Loucy (cell line): ENCODE results near the gene BTBD7.
A peak's percentile ranks its signal among the peaks of the same experiment; 100 is the strongest.

ENCODE experiments used
- H2AFZ ChIP-seq: fragments of 200-600 bp; sonication (generic); 2 replicates; pipeline ENCODE4 v1.6.0; 2016; ENCODE audit warnings: antibody characterized with exemption, mild to moderate bottlenecking, low read length, moderate library complexity
- H3F3A ChIP-seq: fragments of 200-600 bp; 2 replicates; pipeline ENCODE4 v1.6.0; 2016; ENCODE audit warnings: antibody characterized with exemption, low read depth, mild to moderate bottlenecking
- H3K27me3 ChIP-seq: fragments of 200-600 bp; sonication (generic); 2 replicates; pipeline ENCODE4 v1.6.1; 2014; ENCODE audit warnings: low read length, mild to moderate bottlenecking; ENCODE audit not compliant: insufficient read depth, poor library complexity, severe bottlenecking
- H3K36me3 ChIP-seq: fragments of 200-600 bp; sonication (generic); 2 replicates; pipeline ENCODE4 v1.6.1; 2016; ENCODE audit warnings: low read length; ENCODE audit not compliant: insufficient read depth
- H3K4me1 ChIP-seq: fragments of 200-600 bp; sonication (generic); 2 replicates; pipeline ENCODE4 v1.5.1; 2014; ENCODE audit warnings: low read length, mild to moderate bottlenecking; ENCODE audit not compliant: insufficient read depth, poor library complexity, severe bottlenecking
- H3K4me2 ChIP-seq: fragments of 200-600 bp; sonication (generic); 2 replicates; pipeline ENCODE4 v1.6.0; 2014; ENCODE audit warnings: antibody characterized with exemption, low read length, low read depth, mild to moderate bottlenecking; ENCODE audit not compliant: poor library complexity, severe bottlenecking
- H3K4me3 ChIP-seq: fragments of 200-600 bp; sonication (generic); 2 replicates; pipeline ENCODE4 v1.5.1; 2014; ENCODE audit warnings: low read length, mild to moderate bottlenecking, mixed read lengths; ENCODE audit not compliant: poor library complexity, severe bottlenecking
- H3K79me2 ChIP-seq: fragments of 200-600 bp; sonication (generic); 2 replicates; pipeline ENCODE4 v1.6.1; 2014; ENCODE audit warnings: low read length; ENCODE audit not compliant: insufficient read depth
- H3K9ac ChIP-seq: fragments of 200-600 bp; sonication (generic); 2 replicates; pipeline ENCODE4 v1.6.0; 2014; ENCODE audit warnings: mild to moderate bottlenecking, low read depth, low read length, moderate library complexity; ENCODE audit not compliant: poor library complexity, severe bottlenecking
- H3K9me2 ChIP-seq: fragments of 200-600 bp; sonication (generic); replicated peaks from 2 replicates; pipeline ENCODE4 v1.6.1; 2016; ENCODE audit warnings: low read depth, low read length, mixed read lengths
- H3K9me3 ChIP-seq: fragments of 200-600 bp; sonication (generic); 2 replicates; pipeline ENCODE4 v1.6.1; 2014; ENCODE audit warnings: mild to moderate bottlenecking, antibody characterized with exemption, low read length, low read depth; ENCODE audit not compliant: insufficient read depth
- H4K20me1 ChIP-seq: fragments of 200-600 bp; sonication (generic); 2 replicates; pipeline ENCODE4 v1.6.0; 2014; ENCODE audit warnings: antibody characterized with exemption, low read length, mild to moderate bottlenecking; ENCODE audit not compliant: insufficient read depth, poor library complexity, severe bottlenecking
- EZH2phosphoT487 ChIP-seq: fragments of 200-600 bp; IDR thresholded peaks from 2 replicates; pipeline ENCODE4 v1.6.1; 2018; ENCODE audit warnings: antibody characterized with exemption, mild to moderate bottlenecking, moderate library complexity, borderline replicate concordance
- TF ChIP-seq, protein P1 (sequence below): fragments of 200-600 bp; sonication (generic); conservative IDR thresholded peaks from 2 replicates; pipeline ENCODE4 v1.5.1; 2014; ENCODE audit warnings: mild to moderate bottlenecking, antibody characterized with exemption, low read length

BTBD7 gene

DNA sequence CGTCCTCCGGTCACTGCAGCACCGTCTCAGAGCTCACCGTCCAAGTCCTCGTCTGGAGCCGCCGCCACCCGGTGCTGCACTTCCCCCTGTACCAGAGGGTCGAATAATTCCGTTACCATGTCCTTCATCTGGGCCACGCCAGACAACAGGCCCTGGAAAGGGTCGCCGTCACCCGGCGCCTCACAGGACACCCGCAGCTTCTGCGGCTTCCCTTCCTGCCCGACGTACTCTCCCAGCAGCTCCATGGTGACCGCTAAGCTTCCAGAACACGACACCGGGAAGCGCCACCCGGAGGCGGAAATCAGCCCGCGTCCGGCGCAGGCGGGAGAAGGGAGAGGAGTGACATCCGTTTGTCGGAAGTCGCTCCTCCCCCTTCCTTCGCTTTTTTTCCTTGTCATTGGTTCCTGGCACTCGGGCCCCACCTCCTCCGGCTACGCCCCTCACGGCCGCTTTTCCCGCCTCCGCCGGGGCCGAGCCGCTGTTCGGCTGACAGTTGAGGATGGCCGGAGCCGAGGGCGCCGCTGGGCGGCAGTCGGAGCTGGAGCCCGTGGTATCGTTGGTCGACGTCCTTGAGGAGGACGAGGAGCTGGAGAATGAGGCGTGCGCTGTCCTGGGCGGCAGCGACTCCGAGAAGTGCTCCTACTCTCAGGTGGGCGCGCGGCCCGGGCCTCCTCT lies 125.9 kb downstream of the BTBD7 start, which contains the start of the genes GON7 and UBR7:
GON7 (minus strand) TSS at position 273 of the 675 bp plus-strand sequence; CDS start at position 245, 28 bp downstream.
UBR7 (plus strand) TSS at position 464 of the 675 bp plus-strand sequence; CDS start at position 500, 36 bp downstream.
- Histone ChIP-seq H3K9me2 (no peaks in the 10 kb centered on the region), H3K27me3 (no peaks in the 10 kb centered on the region), H3K4me1 (peaks cover 33% of the 10 kb centered on the region), H3K4me2 (peak within 1 kb of the TSS; percentile 97), H4K20me1 (peaks cover 52% of the 10 kb centered on the region), H3K79me2 (peaks cover 92% of the 10 kb centered on the region), H3F3A (no peaks in the 10 kb centered on the region), H3K9me3 (no peaks in the 10 kb centered on the region), H3K4me3 (peak within 1 kb of the TSS; percentile 92), H3K36me3 (peaks cover 8% of the 10 kb centered on the region), H3K9ac (peak within 1 kb of the TSS; percentile 82), H2AFZ (peak within 1 kb of the TSS; percentile 78)
- TF ChIP-seq EZH2phosphoT487, result no peak
- TF ChIP-seq, protein P1, sequence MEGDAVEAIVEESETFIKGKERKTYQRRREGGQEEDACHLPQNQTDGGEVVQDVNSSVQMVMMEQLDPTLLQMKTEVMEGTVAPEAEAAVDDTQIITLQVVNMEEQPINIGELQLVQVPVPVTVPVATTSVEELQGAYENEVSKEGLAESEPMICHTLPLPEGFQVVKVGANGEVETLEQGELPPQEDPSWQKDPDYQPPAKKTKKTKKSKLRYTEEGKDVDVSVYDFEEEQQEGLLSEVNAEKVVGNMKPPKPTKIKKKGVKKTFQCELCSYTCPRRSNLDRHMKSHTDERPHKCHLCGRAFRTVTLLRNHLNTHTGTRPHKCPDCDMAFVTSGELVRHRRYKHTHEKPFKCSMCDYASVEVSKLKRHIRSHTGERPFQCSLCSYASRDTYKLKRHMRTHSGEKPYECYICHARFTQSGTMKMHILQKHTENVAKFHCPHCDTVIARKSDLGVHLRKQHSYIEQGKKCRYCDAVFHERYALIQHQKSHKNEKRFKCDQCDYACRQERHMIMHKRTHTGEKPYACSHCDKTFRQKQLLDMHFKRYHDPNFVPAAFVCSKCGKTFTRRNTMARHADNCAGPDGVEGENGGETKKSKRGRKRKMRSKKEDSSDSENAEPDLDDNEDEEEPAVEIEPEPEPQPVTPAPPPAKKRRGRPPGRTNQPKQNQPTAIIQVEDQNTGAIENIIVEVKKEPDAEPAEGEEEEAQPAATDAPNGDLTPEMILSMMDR, result no peak

DNA sequence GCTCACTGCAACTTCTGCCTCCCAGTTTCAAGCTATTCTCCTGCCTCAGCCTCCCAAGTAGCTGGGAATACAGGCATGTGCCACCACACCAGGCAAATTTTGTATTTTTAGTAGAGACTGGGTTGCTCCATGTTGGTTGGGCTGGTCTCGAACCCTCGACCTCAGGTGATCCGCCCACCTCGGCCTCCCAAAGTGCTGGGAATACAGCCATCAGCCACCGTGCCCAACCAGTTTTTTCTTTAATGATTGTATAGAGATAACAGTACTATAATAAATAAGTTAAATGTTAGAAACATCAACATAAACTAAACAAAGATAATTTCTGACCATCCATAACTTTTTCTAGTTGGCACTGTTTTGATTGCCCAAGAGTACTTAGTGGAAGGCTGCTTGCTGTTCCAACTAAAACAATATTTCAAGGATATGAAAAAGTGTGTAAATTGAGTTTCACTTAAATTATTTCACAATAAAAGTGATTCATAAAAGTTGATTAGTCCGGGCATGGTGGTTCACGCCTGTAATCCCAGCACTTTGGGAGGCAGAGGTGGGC lies 131.6 kb downstream of the BTBD7 start:
- H2AFZ ChIP-seq, result no peak overlapping the region
- H3K79me2 ChIP-seq, result peaks cover 40% of the 10 kb centered on the region
- no peaks in the 10 kb centered on the region for H3K9me2 ChIP-seq

DNA sequence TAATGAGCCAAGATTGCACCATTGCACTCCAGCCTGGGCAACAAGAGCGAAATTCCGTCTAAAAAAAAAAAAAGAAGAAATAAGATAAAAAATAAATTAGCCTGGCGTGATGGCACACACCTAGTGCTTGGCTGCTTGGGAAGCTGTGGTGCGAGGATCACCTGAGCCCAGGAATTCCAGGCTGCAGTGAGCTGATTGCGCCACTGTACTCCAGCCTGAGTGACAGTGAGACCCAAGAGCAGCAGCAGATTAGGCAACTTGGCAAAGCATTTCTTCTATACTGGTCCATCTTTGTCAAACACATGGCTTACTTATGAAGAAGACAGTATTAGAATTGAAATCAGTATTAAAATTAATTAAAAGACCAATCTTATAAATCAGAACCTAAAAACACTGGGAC lies 132.3 kb downstream of the BTBD7 start:
- TF ChIP-seq EZH2phosphoT487, result no peak
- Histone ChIP-seq H3K9ac (no peak overlapping the region), H3K9me3 (no peaks in the 10 kb centered on the region), H3K36me3 (0 out of 2 replicates have a peak, but pooled peaks cover 3% of the 10 kb centered on the region), H3K79me2 (peaks cover 33% of the 10 kb centered on the region), H3K27me3 (no peaks in the 10 kb centered on the region), H3K9me2 (no peaks in the 10 kb centered on the region), H4K20me1 (peaks cover 17% of the 10 kb centered on the region), H3F3A (no peaks in the 10 kb centered on the region), H2AFZ (no peak overlapping the region), H3K4me1 (peaks cover 8% of the 10 kb centered on the region), H3K4me3 (no peak overlapping the region), H3K4me2 (no peak overlapping the region)

More for the DNA sequence above, 131.6 kb downstream of the BTBD7 start:
- H3K9me3 ChIP-seq, result no peaks in the 10 kb centered on the region
- peaks cover 21% of the 10 kb centered on the region for H4K20me1 ChIP-seq
- peaks cover 10% of the 10 kb centered on the region for H3K4me1 ChIP-seq
- H3K27me3 ChIP-seq, result no peaks in the 10 kb centered on the region
- H3K36me3 ChIP-seq, result 0 out of 2 replicates have a peak, but pooled peaks cover 3% of the 10 kb centered on the region
- H3K9ac ChIP-seq, result no peak overlapping the region
- H3K4me2 ChIP-seq, result no peak overlapping the region
- no peak overlapping the region for H3K4me3 ChIP-seq
- no peak for TF ChIP-seq EZH2phosphoT487
- TF ChIP-seq, protein P1, result no peak
- no peaks in the 10 kb centered on the region for H3F3A ChIP-seq
